Esophagus squamous epithelium (tissue), 5 donors: ENCODE measurements around the gene A2ML1. TPM values are rescaled to one million over a fixed set of nuclear protein-coding genes. Genes with fewer than 3 reads are reported as not detected.

Experiments used
- DNase-seq: peaks from one replicate; lab custom pipeline; 2025; lab: John Stamatoyannopoulos, UW
- H3K27ac ChIP-seq, 4 donors: fragments of 200-600 bp; sonication (generic); one replicate each; pipeline ENCODE4 v1.5.1; 2016 to 2019; ENCODE audit warnings: mild to moderate bottlenecking in 1 of 4
- H3K27me3 ChIP-seq, 4 donors: fragments of 200-600 bp; sonication (generic); 1 replicate in 3 of 4; 2 replicates in 1 of 4; pipeline versions ENCODE4 v1.5.1 to v1.6.0; 2017 to 2021; ENCODE audit warnings: antibody characterized with exemption in 1 of 4
- H3K36me3 ChIP-seq, 3 donors: fragments of 200-600 bp; sonication (generic); one replicate each; pipeline ENCODE4 v1.5.1; 2016 to 2019
- H3K4me1 ChIP-seq, 3 donors: fragments of 200-600 bp; sonication (generic); one replicate each; pipeline ENCODE4 v1.5.1; 2017 to 2019
- H3K4me3 ChIP-seq, 4 donors: fragments of 200-600 bp; sonication (generic); 1 replicate in 3 of 4; 2 replicates in 1 of 4; pipeline ENCODE4 v1.5.1; 2016 to 2019; ENCODE audit warnings: mild to moderate bottlenecking in 2 of 4, moderate library complexity in 1 of 4
- H3K9me3 ChIP-seq, 3 donors: fragments of 200-600 bp; sonication (generic); one replicate each; pipeline ENCODE4 v1.5.1; 2016 to 2019
- POLR2A ChIP-seq, 4 donors: fragments of 450-650 bp; IDR thresholded peaks; one replicate each; pipeline ENCODE4 v1.6.1; 2017; ENCODE audit warnings: antibody characterized with exemption in 4 of 4, mild to moderate bottlenecking in 4 of 4, moderate library complexity in 3 of 4
- WGBS, 2 donors: methylation state at CpG; one replicate each; pipeline ENCODE4 v1.1.5; 2018; 5-methylcytosine and 5-hydroxymethylcytosine counted together
- intact Hi-C: fragments of 100-400 bp; cut with DNase I; formaldehyde crosslinking; loops from one replicate; pipeline ENCODE4 v1.15.0; 2022
- total RNA-seq, 4 donors: library from RNA; depleted of rRNA; stranded (reverse); fragments of >200 nt; gene quantifications; one replicate each; pipeline ENCODE4 v1.1.0, GENCODE V29; 2016
- TF ChIP-seq, protein P1 (sequence below), 6 experiments: fragments of 450-650 bp in 4 of 6; fragments of 200-600 bp in 2 of 6; sonication (generic) in 2 of 6; IDR thresholded peaks; one replicate each; pipeline ENCODE4 v1.5.1; 2016 to 2019; ENCODE audit warnings: antibody characterized with exemption in 6 of 6, mild to moderate bottlenecking in 4 of 6, moderate library complexity in 4 of 6
- donor health status: DM: yes; HTN: yes; CAD: no.

The A2ML1 gene
- total RNA-seq, 4 donors from 2014 or later = 419 to 1,497 (median 509) TPM

DNA sequence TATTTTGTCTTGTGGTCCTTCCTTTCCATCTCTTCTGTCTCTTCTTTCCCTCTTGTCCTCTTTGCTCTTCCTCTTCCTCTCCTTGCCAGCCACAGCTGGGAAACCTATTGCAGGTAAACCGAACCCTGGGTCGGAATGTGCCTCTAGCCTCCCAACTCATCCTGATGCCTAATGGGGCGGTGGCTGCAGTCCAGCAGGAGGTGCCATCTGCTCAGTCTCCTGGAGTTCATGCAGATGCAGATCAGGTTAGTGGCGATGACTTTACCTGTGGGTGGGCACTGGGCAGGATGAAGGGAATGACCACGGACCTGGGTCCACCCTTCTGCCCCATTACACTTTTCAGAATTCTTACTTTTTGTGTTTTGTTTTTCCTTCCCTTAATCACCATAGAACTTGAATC is 100.1 kb downstream of the A2ML1 start:
- peaks cover 0 to 96% (median 9%) of the 10 kb centered on the region in 3 donors for H3K36me3 ChIP-seq
- DNase-seq = no peak
- 85 to 95% methylated on average over 5 of the region's 5 CpGs for WGBS, 2 donors

More for the DNA sequence above, 100.1 kb downstream of the A2ML1 start:
- Histone ChIP-seq H3K9me3 (no peaks in the 10 kb centered on the region), H3K27me3 (no peaks in the 10 kb centered on the region), H3K4me3 (no peak overlapping the region), H3K27ac (no peak overlapping the region), H3K4me1 (peaks cover 0 to 4% (median 3%) of the 10 kb centered on the region in 3 donors)
- no peak for TF ChIP-seq POLR2A (IDR thresholded peaks at IDR 0.05)
- TF ChIP-seq, protein P1, sequence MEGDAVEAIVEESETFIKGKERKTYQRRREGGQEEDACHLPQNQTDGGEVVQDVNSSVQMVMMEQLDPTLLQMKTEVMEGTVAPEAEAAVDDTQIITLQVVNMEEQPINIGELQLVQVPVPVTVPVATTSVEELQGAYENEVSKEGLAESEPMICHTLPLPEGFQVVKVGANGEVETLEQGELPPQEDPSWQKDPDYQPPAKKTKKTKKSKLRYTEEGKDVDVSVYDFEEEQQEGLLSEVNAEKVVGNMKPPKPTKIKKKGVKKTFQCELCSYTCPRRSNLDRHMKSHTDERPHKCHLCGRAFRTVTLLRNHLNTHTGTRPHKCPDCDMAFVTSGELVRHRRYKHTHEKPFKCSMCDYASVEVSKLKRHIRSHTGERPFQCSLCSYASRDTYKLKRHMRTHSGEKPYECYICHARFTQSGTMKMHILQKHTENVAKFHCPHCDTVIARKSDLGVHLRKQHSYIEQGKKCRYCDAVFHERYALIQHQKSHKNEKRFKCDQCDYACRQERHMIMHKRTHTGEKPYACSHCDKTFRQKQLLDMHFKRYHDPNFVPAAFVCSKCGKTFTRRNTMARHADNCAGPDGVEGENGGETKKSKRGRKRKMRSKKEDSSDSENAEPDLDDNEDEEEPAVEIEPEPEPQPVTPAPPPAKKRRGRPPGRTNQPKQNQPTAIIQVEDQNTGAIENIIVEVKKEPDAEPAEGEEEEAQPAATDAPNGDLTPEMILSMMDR (IDR thresholded peaks at IDR 0.05) = no peak
- intact Hi-C loops = no loop called here

Other genes with a start within 250 kb of the A2ML1 start
- gene AICDA, start 209.8 kb upstream of the A2ML1 start, total RNA-seq = not detected
- gene MFAP5, start 159.8 kb upstream of the A2ML1 start, total RNA-seq = 10 to 100 TPM in 2 of 4 donors, 1 to 10 TPM in 2; 1.2 to 51.7 (median 16.9) TPM
- 10 to 100 TPM in 3 of 4 donors, 1 to 10 TPM in 1; 8.0 to 37.8 (median 15.0) TPM for gene RIMKLB, start 124.6 kb upstream of the A2ML1 start, total RNA-seq
- gene PHC1, start 91.9 kb downstream of the A2ML1 start, total RNA-seq = 10 to 100 TPM; 10.1 to 21.7 (median 18.6) TPM
- 100 to 1,000 TPM in 2 of 4 donors, 10 to 100 TPM in 2; 60.1 to 120 (median 108) TPM for gene M6PR, start 127.0 kb downstream of the A2ML1 start, total RNA-seq
- 1 to 10 TPM in 1 of 4 donors, under 1 TPM in 3; 0.48 to 2.7 (median 0.75) TPM for gene KLRG1, start 166.9 kb downstream of the A2ML1 start, total RNA-seq